Measurements from ENCODE around the gene CIAO2A.

DNA sequence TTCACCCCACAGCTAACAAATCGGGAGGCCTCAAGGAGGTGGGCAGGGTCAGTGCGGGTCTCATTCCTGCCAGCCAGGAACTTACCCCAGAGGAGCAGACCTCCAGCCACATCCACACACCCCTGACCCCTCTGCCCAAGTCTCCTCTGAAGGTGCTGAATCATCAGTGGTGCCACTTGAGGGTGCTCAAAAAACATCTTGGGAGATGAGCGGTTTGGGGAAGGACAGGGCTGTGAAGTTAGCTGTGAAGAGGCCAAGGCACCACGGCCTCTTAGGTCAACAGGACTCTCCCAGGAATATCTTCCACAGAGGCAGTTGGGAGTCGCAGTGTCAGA, 48.6 kb downstream of the CIAO2A start:
- TF ChIP-seq, protein P1, sequence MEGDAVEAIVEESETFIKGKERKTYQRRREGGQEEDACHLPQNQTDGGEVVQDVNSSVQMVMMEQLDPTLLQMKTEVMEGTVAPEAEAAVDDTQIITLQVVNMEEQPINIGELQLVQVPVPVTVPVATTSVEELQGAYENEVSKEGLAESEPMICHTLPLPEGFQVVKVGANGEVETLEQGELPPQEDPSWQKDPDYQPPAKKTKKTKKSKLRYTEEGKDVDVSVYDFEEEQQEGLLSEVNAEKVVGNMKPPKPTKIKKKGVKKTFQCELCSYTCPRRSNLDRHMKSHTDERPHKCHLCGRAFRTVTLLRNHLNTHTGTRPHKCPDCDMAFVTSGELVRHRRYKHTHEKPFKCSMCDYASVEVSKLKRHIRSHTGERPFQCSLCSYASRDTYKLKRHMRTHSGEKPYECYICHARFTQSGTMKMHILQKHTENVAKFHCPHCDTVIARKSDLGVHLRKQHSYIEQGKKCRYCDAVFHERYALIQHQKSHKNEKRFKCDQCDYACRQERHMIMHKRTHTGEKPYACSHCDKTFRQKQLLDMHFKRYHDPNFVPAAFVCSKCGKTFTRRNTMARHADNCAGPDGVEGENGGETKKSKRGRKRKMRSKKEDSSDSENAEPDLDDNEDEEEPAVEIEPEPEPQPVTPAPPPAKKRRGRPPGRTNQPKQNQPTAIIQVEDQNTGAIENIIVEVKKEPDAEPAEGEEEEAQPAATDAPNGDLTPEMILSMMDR (IDR thresholded peaks at IDR 0.05): no peak
- TF ChIP-seq POLR2A (IDR thresholded peaks at IDR 0.05): no peak
